RWPE1 (cell line): ENCODE results near the gene RASSF3.

Experiments
- CTCF ChIA-PET: fragments of 350-600 bp; sonication (Branson Sonifier 250); formaldehyde crosslinking; extraction: SDS; loops from one replicate; lab custom pipeline; 2021; lab: Yijun Ruan, JAX
- POLR2A ChIA-PET: fragments of 400-600 bp; formaldehyde crosslinking; extraction: SDS; loops from one replicate; lab custom pipeline; 2020; ENCODE audit warnings: antibody characterized with exemption; ENCODE audit not compliant: low non-redundant PET; lab: Yijun Ruan, JAX
- DNase-seq: peaks from one replicate; pipeline ENCODE4 v3.0.0; 2012; ENCODE audit warnings: low spot score
- H3K27ac ChIP-seq: fragments of 450-650 bp; 2 replicates; pipeline ENCODE4 v1.5.1; 2017
- TF ChIP-seq, protein P1 (sequence below): fragments of 450-650 bp; conservative IDR thresholded peaks from 2 replicates; pipeline ENCODE4 v1.5.1; 2017; ENCODE audit warnings: low read depth, mild to moderate bottlenecking

RASSF3 gene

DNA sequence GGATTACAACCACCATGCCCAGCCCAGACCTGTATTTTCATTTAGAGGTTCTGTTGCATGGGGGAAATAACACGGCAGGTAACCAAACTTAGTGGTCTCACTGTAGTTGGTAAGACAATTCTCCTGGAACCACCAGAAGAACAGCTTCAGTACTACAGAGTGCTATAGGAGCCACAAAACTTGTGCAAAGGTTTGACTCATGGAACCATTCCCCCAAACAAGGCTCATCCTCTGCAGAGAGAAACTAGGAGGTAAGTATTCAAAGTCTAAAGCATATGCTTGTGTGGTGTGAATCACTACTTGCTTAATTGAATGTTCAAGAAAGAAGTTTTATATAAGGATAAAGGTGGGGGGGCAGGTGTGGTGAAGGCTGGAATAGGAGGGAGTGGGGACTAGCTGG lies 90.2 kb downstream of the RASSF3 start:
- TF ChIP-seq, protein P1, sequence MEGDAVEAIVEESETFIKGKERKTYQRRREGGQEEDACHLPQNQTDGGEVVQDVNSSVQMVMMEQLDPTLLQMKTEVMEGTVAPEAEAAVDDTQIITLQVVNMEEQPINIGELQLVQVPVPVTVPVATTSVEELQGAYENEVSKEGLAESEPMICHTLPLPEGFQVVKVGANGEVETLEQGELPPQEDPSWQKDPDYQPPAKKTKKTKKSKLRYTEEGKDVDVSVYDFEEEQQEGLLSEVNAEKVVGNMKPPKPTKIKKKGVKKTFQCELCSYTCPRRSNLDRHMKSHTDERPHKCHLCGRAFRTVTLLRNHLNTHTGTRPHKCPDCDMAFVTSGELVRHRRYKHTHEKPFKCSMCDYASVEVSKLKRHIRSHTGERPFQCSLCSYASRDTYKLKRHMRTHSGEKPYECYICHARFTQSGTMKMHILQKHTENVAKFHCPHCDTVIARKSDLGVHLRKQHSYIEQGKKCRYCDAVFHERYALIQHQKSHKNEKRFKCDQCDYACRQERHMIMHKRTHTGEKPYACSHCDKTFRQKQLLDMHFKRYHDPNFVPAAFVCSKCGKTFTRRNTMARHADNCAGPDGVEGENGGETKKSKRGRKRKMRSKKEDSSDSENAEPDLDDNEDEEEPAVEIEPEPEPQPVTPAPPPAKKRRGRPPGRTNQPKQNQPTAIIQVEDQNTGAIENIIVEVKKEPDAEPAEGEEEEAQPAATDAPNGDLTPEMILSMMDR, result no peak
- POLR2A ChIA-PET, result no interaction called here
- CTCF ChIA-PET, result interaction anchor here (3.0 kb wide), 1 partner anchor 151 kb away, joined by 12 read pairs; no protein-coding TSS in a partner anchor
- H3K27ac ChIP-seq, result no peak overlapping the region
- DNase-seq, result no peak

DNA sequence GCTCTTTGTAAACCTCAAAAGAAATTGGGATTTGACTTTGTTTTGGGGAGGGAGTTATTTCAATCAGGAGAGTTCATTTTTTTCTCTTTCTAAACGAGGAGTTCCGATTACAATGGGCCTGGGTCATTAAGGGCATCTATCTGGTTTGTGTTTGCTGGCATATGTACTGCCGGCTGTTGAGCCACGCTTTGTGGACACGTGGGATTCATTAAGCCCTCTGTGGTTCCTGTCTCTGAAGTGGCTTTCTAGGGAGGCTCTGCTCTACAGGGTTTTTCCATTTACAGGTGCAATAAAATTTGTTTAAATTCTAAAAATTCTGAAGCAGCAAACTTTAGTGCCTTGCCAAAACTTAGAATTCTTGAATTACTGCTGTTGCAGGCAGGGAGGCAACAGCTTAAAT lies 91.0 kb downstream of the RASSF3 start:
- ChIA-PET POLR2A (no interaction called here), CTCF (interaction anchor here (3.0 kb wide), 1 partner anchor 152 kb away, joined by 12 read pairs; no protein-coding TSS in a partner anchor)
- no peak overlapping the region for H3K27ac ChIP-seq
- DNase-seq, result no peak
- TF ChIP-seq, protein P1, result no peak

DNA sequence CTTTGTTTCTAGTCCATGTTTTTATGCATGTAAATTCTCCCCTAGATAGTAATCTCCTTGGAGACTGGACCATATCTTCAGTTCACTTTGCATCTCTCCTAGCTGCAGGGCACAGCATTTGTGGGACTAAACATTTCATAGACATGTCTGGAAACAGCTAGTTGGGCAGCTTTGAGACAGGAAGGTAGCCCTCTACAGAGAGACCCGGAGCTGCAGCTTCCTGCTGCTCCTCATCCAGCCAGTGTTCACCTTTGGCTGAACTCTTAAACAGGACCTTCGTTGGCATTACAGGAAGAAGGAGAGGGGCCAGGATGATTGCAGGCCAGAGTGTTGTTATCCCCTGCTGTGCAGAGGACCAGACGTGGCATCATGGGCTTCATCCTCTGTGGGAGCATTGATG lies 96.0 kb downstream of the RASSF3 start:
- ChIA-PET CTCF (interaction anchor here (0.8 to 2.3 kb wide), 2 partner anchors 9 to 18 kb away, joined by 4 to 15 read pairs; no protein-coding TSS in a partner anchor), POLR2A (no interaction called here)
- H3K27ac ChIP-seq, result no peak overlapping the region
- DNase-seq, result no peak
- TF ChIP-seq, protein P1, result no peak

DNA sequence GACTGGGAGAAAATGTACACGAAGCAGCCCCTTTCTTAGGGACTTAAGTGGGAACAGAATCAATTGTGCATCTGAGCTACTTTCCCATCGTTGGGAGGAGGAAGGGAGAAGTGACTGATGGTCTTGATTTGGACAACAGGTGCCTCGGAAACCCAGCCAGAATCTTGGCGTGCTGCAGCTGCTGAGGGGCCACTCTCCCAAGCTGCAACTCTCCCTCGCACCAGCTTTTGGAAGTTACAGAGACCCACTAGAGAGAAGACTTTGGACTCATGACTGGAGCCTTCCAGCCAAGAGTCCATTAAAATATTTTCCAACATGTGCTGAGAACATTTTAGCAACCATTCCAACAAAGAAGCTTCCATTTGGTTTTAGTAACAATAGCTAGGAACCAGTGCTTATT lies 96.6 kb downstream of the RASSF3 start:
- TF ChIP-seq, protein P1, result no peak
- POLR2A ChIA-PET, result no interaction called here
- CTCF ChIA-PET, result interaction anchor here (0.6 to 2.3 kb wide), 4 partner anchors 9 to 57 kb away, joined by 3 to 15 read pairs (median 4); no protein-coding TSS in a partner anchor

DNA sequence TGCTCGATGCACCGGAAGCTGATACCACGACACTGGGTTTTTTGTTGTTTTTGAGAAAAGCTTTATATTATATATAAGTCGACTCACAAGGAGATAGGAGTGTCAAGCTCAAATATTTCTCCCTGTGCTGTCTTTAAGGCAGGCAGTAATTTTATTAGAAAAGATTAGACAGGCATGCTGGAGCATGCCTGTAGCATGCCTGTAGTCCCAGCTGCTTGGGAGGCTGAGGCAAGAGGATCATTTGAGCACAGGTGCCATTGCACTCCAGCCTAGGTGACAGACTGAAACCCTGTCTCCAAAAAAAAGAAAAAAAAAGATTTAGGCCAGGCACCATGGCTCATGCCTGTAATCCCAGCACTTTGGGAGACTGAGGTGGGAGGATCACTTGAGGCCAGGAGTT lies 97.1 kb downstream of the RASSF3 start:
- CTCF ChIA-PET, result interaction anchor here (0.6 to 2.3 kb wide), 6 partner anchors 8 to 462 kb away, joined by 3 to 15 read pairs (median 4); no protein-coding TSS in a partner anchor
- TF ChIP-seq, protein P1, result no peak
- H3K27ac ChIP-seq, result no peak overlapping the region; the same call in 1 of the 2 replicates
- POLR2A ChIA-PET, result no interaction called here
- DNase-seq, result no peak

More for the DNA sequence above, 96.6 kb downstream of the RASSF3 start:
- no peak for DNase-seq
- H3K27ac ChIP-seq, result no peak overlapping the region

DNA sequence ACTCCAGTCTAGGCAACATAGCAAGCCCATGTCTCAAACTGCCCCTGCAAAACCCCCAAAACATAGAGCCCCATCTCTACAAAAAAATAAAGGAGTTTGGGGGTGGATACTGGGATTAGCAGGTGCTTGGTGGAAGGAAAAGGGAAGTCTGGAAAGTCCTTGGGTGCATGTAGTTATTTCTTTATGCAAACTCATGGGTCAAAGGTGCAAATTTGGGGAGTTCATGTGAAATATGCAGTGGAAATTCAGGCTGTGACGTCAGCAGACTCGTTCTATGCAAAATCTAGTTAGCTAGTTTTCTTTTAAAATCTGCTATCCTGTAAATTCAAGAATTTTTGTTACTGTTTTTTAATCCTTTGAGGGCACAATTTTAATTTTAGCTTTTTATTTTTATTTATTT lies 97.6 kb downstream of the RASSF3 start:
- no peak for DNase-seq
- TF ChIP-seq, protein P1, result no peak
- ChIA-PET CTCF (interaction anchor here (0.7 to 2.3 kb wide), 4 partner anchors 8 to 462 kb away, joined by 3 to 15 read pairs (median 4); no protein-coding TSS in a partner anchor), POLR2A (no interaction called here)
- H3K27ac ChIP-seq, result no peak overlapping the region; the same call in 1 of the 2 replicates
